HepG2 (cell line): ENCODE data around the gene GUCA1A. TPM values are rescaled to one million over a fixed set of nuclear protein-coding genes. Genes with fewer than 3 reads are reported as not detected.

Source experiments
- ATAC-seq: fragments of 200-7000 bp; cut with Tn5 transposase; 3 replicates; pipeline ENCODE4 v1.9.1; 2020; ENCODE audit warnings: mild to moderate bottlenecking, moderate library complexity
- BruUV-seq: library from RNA; stranded (reverse); fragments of 400-500 nt; replicated peaks from 2 replicates; lab custom pipeline; 2021; lab: Mats Ljungman, UMichigan
- CTCF ChIA-PET: fragments of 300-600 bp; formaldehyde crosslinking; extraction: SDS; loops from one replicate; lab custom pipeline; 2021; ENCODE audit warnings: low total read pairs, inconsistent platforms, low intra/inter-chr PET ratio; lab: Yijun Ruan, JAX
- POLR2A ChIA-PET: fragments of 350-600 bp; sonication (Branson Sonifier 250); formaldehyde crosslinking; loops from one replicate; lab custom pipeline; 2020; ENCODE audit warnings: antibody characterized with exemption, inconsistent platforms; lab: Yijun Ruan, JAX
- DNase-seq: peaks from one replicate; pipeline ENCODE4 v3.0.0-alpha.2; 2015; ENCODE audit warnings: low spot score
- FAIRE-seq: peaks from 3 replicates; lab custom pipeline; 2011; peaks lifted over from hg19 to GRCh38; lab: Jason Lieb, UNC
- H2AFZ ChIP-seq: one replicate; pipeline ENCODE4 v1.6.1; 2011; ENCODE audit warnings: low read length, inconsistent platforms
- H3K27ac ChIP-seq: fragments of 300-600 bp; 3 replicates; pipeline ENCODE4 v1.8.0; 2011; ENCODE audit warnings: mixed run types, mild to moderate bottlenecking, mixed read lengths, low read length, inconsistent platforms; ENCODE audit not compliant: insufficient read depth; ENCODE audit errors: extremely low read length
- H3K27me3 ChIP-seq, 2 experiments: fragments of 200-600 bp in 1 of 2; 2 replicates in 1 of 2; 3 replicates in 1 of 2; pipeline versions ENCODE4 v1.6.0 to v1.8.0; 2011; ENCODE audit warnings: low read length in 2 of 2, mild to moderate bottlenecking in 2 of 2, moderate library complexity in 2 of 2, inconsistent platforms in 1 of 2; ENCODE audit not compliant: insufficient read depth in 2 of 2, control insufficient read depth in 1 of 2
- H3K36me3 ChIP-seq, 2 experiments: fragments of 200-600 bp in 1 of 2; replicated peaks in 1 of 2; 2 replicates in 1 of 2; 3 replicates in 1 of 2; pipeline versions ENCODE4 v1.5.1 to v1.8.0; 2011; ENCODE audit warnings: low read length in 2 of 2, inconsistent platforms in 1 of 2; ENCODE audit not compliant: insufficient read depth in 2 of 2, control insufficient read depth in 1 of 2
- H3K4me1 ChIP-seq: 2 replicates; pipeline ENCODE4 v1.5.1; 2012; ENCODE audit warnings: low read length, inconsistent platforms; ENCODE audit not compliant: insufficient read depth
- H3K4me2 ChIP-seq: 2 replicates; pipeline ENCODE4 v1.6.0; 2011; ENCODE audit warnings: low read depth, low read length, inconsistent platforms
- H3K4me3 ChIP-seq, 3 experiments: fragments of 200-600 bp in 1 of 3; sonication (generic), shearing (Covaris generic) in 1 of 3; replicated peaks in 1 of 3; 2 replicates each; pipeline ENCODE4 v1.5.1; 2011 to 2016; ENCODE audit warnings: low read length in 3 of 3, inconsistent platforms in 2 of 3, low read depth in 2 of 3, mild to moderate bottlenecking in 2 of 3, control low read depth in 1 of 3, mixed read lengths in 1 of 3; ENCODE audit not compliant: insufficient read depth in 1 of 3
- H3K79me2 ChIP-seq: one replicate; pipeline ENCODE4 v1.6.1; 2011; ENCODE audit warnings: low read length, inconsistent platforms; ENCODE audit not compliant: insufficient read depth
- H3K9ac ChIP-seq: 2 replicates; pipeline ENCODE4 v1.6.0; 2011; ENCODE audit warnings: mild to moderate bottlenecking, low read depth, low read length, inconsistent platforms; ENCODE audit not compliant: insufficient read depth
- H3K9me3 ChIP-seq: 2 replicates; pipeline ENCODE4 v1.5.1; 2012; ENCODE audit warnings: mild to moderate bottlenecking, low read length
- H4K20me1 ChIP-seq: 2 replicates; pipeline ENCODE4 v1.6.0; 2011; ENCODE audit warnings: inconsistent platforms, mild to moderate bottlenecking, low read length, moderate library complexity; ENCODE audit not compliant: insufficient read depth
- AHR ChIP-seq: IDR thresholded peaks from 2 replicates; pipeline ENCODE4 v1.6.1; 2018; ENCODE audit warnings: missing genetic modification reagents, missing compliant biosample characterization
- CTCF ChIP-seq: sonication (generic); formaldehyde crosslinking; IDR thresholded peaks from 2 replicates; pipeline ENCODE4 v1.5.0; 2020; ENCODE audit warnings: mild to moderate bottlenecking, missing genetic modification reagents, moderate library complexity
- FOXJ3 ChIP-seq: sonication (generic); formaldehyde crosslinking; IDR thresholded peaks from 2 replicates; pipeline ENCODE4 v1.4.0; 2020; ENCODE audit warnings: missing genetic modification reagents, mild to moderate bottlenecking, borderline replicate concordance
- LCORL ChIP-seq, 2 experiments: fragments of 450-650 bp in 1 of 2; sonication (generic) in 1 of 2; formaldehyde crosslinking in 1 of 2; IDR thresholded peaks; 2 replicates each; pipeline versions ENCODE4 v1.5.0 to v1.6.1; 2017 to 2020; ENCODE audit warnings: antibody characterized with exemption in 1 of 2, missing genetic modification reagents in 1 of 2
- NR2F6 ChIP-seq, 2 experiments: IDR thresholded peaks; 2 replicates each; pipeline ENCODE4 v1.6.1; 2016; ENCODE audit warnings: antibody characterized with exemption in 1 of 2, mild to moderate bottlenecking in 1 of 2
- PATZ1 ChIP-seq: sonication (generic); formaldehyde crosslinking; IDR thresholded peaks from 2 replicates; pipeline ENCODE4 v1.4.0; 2020; ENCODE audit warnings: missing genetic modification reagents
- PLRG1 ChIP-seq: fragments of 450-650 bp; conservative IDR thresholded peaks from 2 replicates; pipeline ENCODE4 v1.6.1; 2016
- SAP130 ChIP-seq: IDR thresholded peaks from 2 replicates; pipeline ENCODE4 v1.6.1; 2016; ENCODE audit warnings: low read depth
- ZNF687 ChIP-seq: sonication (generic); formaldehyde crosslinking; IDR thresholded peaks from 2 replicates; pipeline ENCODE4 v1.5.1; 2020; ENCODE audit warnings: mild to moderate bottlenecking, missing genetic modification reagents, moderate library complexity
- ZSCAN12 ChIP-seq: sonication (generic); formaldehyde crosslinking; IDR thresholded peaks from 2 replicates; pipeline ENCODE4 v1.9.0; 2021; ENCODE audit warnings: mild to moderate bottlenecking, missing genetic modification reagents
- ZSCAN25 ChIP-seq: sonication (generic); formaldehyde crosslinking; IDR thresholded peaks from 2 replicates; pipeline ENCODE4 v1.8.0; 2022; ENCODE audit warnings: mild to moderate bottlenecking, missing genetic modification reagents
- whole genome bisulfite sequencing: methylation state at CpG from one replicate; pipeline ENCODE4 v1.1.6; 2017; ENCODE audit warnings: low lambda C conversion rate; 5-methylcytosine and 5-hydroxymethylcytosine counted together
- in situ Hi-C: cut with HindIII; loops from 2 replicates; pipeline ENCODE4 v1.10.0; 2017; ENCODE audit warnings: low pct_unique_long_range_greater_than_20kb; ENCODE audit not compliant: extremely low pct_ligation_motif_present
- intact Hi-C: fragments of 100-400 bp; cut with micrococcal nuclease; formaldehyde crosslinking; loops from one replicate; pipeline ENCODE4 v1.10.0; 2022; ENCODE audit not compliant: unreplicated experiment
- polyA plus RNA-seq, 8 experiments: library from polyadenylated mRNA; depleted of rRNA in 3 of 8; stranded (reverse) in 7 of 8; unstranded in 1 of 8; fragments of >200 nt; fragmentation: Illumina TruSeq in 4 of 8; extraction: Trizol in 4 of 8; gene quantifications; 2 replicates each; pipeline versions ENCODE4 v1.2.1 to v1.2.3, GENCODE V29; 2011 to 2016; ENCODE audit warnings: low read depth in 4 of 8, missing spikeins in 1 of 8, mixed read lengths in 1 of 8; ENCODE audit not compliant: insufficient read depth in 1 of 8
- total RNA-seq, 5 experiments: library from RNA; depleted of rRNA; stranded (reverse); fragments of >200 nt; fragmentation: Illumina TruSeq; extraction: Trizol; gene quantifications; 2 replicates each; pipeline ENCODE4 v1.2.3, GENCODE V29; 2016; ENCODE audit warnings: low read depth in 1 of 5

The GUCA1A gene
- total and polyA plus RNA-seq, 2 of the 13 experiments (the other 11 are each of a cell fraction or from before 2014, with no cell fraction given): not detected

GRCh38 chr6:42162384-42162783 lies 10.8 kb upstream of the GUCA1A start:
- Histone ChIP-seq H2AFZ (no peak overlapping the region), H3K27me3 (peaks cover 3 to 16% of the 10 kb centered on the region in 2 experiments; a peak in 3 of 5 replicates), H3K9me3 (no peaks in the 10 kb centered on the region), H3K4me1 (peaks cover 44% of the 10 kb centered on the region), H3K27ac (no peak overlapping the region), H3K4me2 (peak overlapping the region; percentile 68), H3K4me3 (peak overlapping the region in 1 of 3 experiments; percentile 47; a peak in 1 of 6 replicates), H4K20me1 (no peaks in the 10 kb centered on the region), H3K36me3 (no peaks in the 10 kb centered on the region), H3K9ac (no peak overlapping the region), H3K79me2 (no peaks in the 10 kb centered on the region)
- ChIA-PET CTCF (interaction anchor here (1.0 kb wide), 1 partner anchor 87 kb away, joined by 3 read pairs; no protein-coding TSS in a partner anchor), POLR2A (interaction anchor here (0.5 to 1.4 kb wide), 4 partner anchors 24 to 374 kb away, joined by 3 to 4 read pairs (median 3); no protein-coding TSS in a partner anchor)
- peak; percentile 40 for DNase-seq
- in situ Hi-C loops (no loop called here), intact Hi-C loops (loop anchor here (5.0 kb wide), 1 partner anchor 45 kb away; no protein-coding TSS in a partner anchor)
- no peak for FAIRE-seq
- ATAC-seq: peak; percentile 44
- WGBS: 16% methylated on average over 7 of the region's 7 CpGs
- BruUV-seq: no TSS peak
- no peak for TF ChIP-seq ZSCAN12 (CRISPR knock-in tag)
- no peak for TF ChIP-seq LCORL (IDR thresholded peaks at IDR 0.05)
- 0 out of 2 replicates have a peak, but pooled peaks have one; percentile 54 for TF ChIP-seq LCORL (CRISPR knock-in tag; IDR thresholded peaks at IDR 0.05)
- 0 out of 2 replicates have a peak, but pooled peaks have one; percentile 34 for TF ChIP-seq PATZ1 (CRISPR knock-in tag)
- TF ChIP-seq NR2F6 (IDR thresholded peaks at IDR 0.05): 0 out of 2 replicates have a peak, but pooled peaks have one; percentile 24
- peak; percentile 34; the same call in 1 of the 2 replicates for TF ChIP-seq NR2F6 (CRISPR knock-in tag; IDR thresholded peaks at IDR 0.05)
- peak; percentile 8; the same call in 1 of the 2 replicates for TF ChIP-seq CTCF (CRISPR knock-in tag)
- TF ChIP-seq PLRG1: no peak
- 0 out of 2 replicates have a peak, but pooled peaks have one; percentile 16 for TF ChIP-seq AHR (CRISPR knock-in tag)
- TF ChIP-seq SAP130 (CRISPR knock-in tag): 0 out of 2 replicates have a peak, but pooled peaks have one; percentile 22
- TF ChIP-seq FOXJ3 (CRISPR knock-in tag): no peak
- TF ChIP-seq ZSCAN25 (CRISPR knock-in tag): peak; percentile 84
- TF ChIP-seq ZNF687 (CRISPR knock-in tag): peak; percentile 36
